ENCODE measurements around the gene ADM2.

Gene ADM2

GRCh38 chr22:50468626-50469025 is 12.7 kb upstream of the ADM2 start:
- no peak for FAIRE-seq
- DNase-seq (ENCODE audit: insufficient read length, low spot score): no peak
- no peak for TF ChIP-seq POLR2A (IDR thresholded peaks at IDR 0.05; ENCODE audit: low read depth, low read length)

GRCh38 chr22:50469377-50470305 is 11.7 kb upstream of the ADM2 start:
- FAIRE-seq: no peak
- no peak for TF ChIP-seq POLR2A (IDR thresholded peaks at IDR 0.05; ENCODE audit: low read depth, low read length)
- DNase-seq (ENCODE audit: insufficient read length, low spot score): peak; percentile 79

GRCh38 chr22:50470491-50470890 is 10.9 kb upstream of the ADM2 start:
- no peak for TF ChIP-seq POLR2A (IDR thresholded peaks at IDR 0.05; ENCODE audit: low read depth, low read length)
- FAIRE-seq: no peak
- no peak for DNase-seq (ENCODE audit: insufficient read length, low spot score)

DNA sequence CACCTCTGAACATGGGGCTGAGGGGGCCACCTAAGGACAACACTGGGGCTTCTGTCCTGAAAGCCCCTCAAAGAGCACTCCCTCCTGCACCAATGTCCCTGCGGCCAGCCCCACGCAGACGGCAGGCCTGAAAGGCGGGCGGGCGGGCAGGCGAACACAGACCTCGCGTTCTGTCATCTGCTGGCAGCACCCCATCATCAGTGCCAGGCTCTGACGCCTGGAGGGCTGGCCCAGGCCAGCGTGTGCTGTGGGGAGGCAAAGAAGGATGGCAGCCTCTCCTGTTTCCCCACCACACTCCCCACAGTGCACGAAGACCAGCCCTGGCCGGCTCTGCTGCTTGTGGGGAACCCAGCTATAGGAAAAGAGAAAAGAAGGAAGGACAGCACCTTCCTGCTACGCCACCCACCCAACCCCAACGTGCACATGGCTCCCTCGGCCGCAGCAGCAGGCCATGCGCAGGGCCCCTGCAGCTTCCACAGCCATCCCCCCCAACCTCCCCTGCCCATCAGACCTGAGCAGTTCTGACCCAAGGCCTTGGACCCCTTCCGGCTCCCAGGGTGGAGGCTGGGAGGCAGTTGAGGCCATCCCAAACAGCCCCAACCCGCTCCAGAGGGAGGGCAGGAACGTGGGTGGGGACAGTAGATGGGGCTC is 10.0 kb upstream of the ADM2 start:
- TF ChIP-seq POLR2A (IDR thresholded peaks at IDR 0.05; ENCODE audit: low read depth, low read length): no peak
- no peak for FAIRE-seq
- no peak for DNase-seq (ENCODE audit: insufficient read length, low spot score)

GRCh38 chr22:50471962-50472361 is 9.4 kb upstream of the ADM2 start:
- no peak for TF ChIP-seq POLR2A (IDR thresholded peaks at IDR 0.05; ENCODE audit: low read depth, low read length)
- FAIRE-seq: no peak
- DNase-seq (ENCODE audit: insufficient read length, low spot score): no peak

DNA sequence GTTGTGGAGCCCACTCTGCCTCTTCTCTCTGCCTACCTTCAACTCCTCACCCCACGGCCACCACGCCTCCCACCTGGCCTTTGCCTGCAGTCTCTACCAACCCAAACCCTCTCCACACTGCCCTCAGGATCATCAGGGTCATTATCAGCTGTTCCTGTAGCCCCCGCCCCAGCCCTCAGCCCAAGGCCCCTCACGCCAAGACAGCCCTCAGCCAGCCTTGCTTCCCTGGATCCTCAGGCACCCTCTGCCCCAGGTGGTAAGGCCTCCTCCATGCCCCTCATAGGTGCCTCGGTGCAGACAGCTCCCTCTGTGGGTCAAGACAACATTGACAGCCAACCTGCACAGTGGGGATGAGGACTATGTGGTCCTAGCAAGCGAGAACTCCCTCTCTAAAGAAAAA is 8.3 kb upstream of the ADM2 start:
- no peak for TF ChIP-seq POLR2A (IDR thresholded peaks at IDR 0.05; ENCODE audit: low read depth, low read length)
- FAIRE-seq (no peak), DNase-seq (ENCODE audit: insufficient read length, low spot score) (no peak)

- no peak for DNase-seq (ENCODE audit: insufficient read length, low spot score)
- FAIRE-seq: no peak
- TF ChIP-seq POLR2A (IDR thresholded peaks at IDR 0.05; ENCODE audit: low read depth, low read length): no peak
These were observed 7.3 kb upstream of the ADM2 start for GRCh38 chr22:50473855-50474671.

DNA sequence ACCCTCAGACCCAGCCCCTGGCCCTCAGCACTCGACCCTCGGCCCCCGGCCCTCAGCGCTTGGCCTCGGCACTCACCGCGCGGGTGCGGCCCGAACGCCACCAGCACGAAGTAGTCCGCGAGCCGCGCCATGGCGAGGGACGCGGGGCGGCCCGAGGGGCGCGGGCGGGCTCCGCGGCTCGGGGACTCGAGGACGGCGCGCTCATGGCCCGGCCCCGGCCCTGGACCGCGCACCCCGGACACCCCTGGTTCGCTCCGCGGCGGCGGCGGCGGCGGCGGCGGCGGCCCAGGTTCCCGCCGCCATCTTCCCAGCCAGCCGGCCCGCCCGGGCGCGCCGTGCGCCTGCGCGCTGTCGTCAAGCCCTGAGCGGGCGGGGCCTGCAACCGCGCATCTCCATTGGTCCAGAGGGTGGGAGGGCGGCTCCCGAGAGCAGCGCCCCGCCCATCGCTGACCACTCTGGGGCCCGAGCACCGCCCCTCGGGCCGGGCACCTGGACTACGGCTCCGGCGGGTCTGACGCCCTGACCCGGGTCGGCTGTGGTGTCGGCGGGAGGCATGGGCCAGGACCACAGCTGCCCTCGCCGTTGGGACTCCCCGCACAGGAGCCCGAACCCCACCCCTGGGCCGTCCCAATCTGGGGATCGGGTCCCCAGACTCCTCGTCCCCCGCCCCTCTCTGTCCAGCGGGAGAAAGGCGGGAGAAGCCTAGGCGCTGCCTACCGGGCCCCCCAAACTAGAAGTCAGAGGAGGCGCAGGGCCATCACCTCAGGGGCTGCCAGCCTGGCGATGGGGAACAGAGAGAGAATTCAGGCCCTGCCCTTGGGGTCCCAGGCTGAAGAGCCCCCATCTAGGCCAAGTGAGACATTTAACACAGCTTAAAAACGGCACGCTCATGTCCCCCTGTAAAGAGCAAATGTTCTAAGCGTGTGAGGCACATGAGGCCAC is 6.4 kb upstream of the ADM2 start, which contains the start of gene SBF1:
Gene SBF1, minus strand, starts transcription at position 326 of the 942 bp plus-strand sequence. Its CDS starts 195 bp downstream, at position 131.
- peak; percentile 60 for TF ChIP-seq POLR2A (IDR thresholded peaks at IDR 0.05; ENCODE audit: low read depth, low read length)
- DNase-seq (ENCODE audit: insufficient read length, low spot score) (peak; percentile 96), FAIRE-seq (no peak)

GRCh38 chr22:50475652-50476002 is 5.7 kb upstream of the ADM2 start:
- no peak for DNase-seq (ENCODE audit: insufficient read length, low spot score)
- no peak for FAIRE-seq
- no peak for TF ChIP-seq POLR2A (IDR thresholded peaks at IDR 0.05; ENCODE audit: low read depth, low read length)

DNA sequence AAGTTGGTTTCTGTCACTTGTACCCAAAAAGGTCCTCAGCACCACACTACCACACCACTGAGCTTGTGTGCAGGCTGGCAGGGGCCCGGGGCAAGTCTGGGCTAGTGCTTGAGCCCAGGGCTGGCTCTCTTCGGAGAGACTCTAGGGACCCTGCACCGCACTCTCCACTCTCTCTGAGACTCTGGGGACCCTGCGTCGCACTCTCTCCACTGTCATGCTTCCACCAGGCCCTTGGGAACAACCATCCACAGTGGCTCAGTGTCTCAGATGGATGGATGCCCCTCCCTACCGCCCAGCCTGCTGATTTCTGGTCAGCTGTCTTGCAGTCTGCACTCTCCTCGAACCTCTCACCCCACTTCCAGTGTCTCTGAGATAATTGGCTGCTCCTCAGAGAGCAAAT is 4.5 kb upstream of the ADM2 start:
- TF ChIP-seq POLR2A (IDR thresholded peaks at IDR 0.05; ENCODE audit: low read depth, low read length): no peak
- FAIRE-seq (no peak), DNase-seq (ENCODE audit: insufficient read length, low spot score) (no peak)

DNA sequence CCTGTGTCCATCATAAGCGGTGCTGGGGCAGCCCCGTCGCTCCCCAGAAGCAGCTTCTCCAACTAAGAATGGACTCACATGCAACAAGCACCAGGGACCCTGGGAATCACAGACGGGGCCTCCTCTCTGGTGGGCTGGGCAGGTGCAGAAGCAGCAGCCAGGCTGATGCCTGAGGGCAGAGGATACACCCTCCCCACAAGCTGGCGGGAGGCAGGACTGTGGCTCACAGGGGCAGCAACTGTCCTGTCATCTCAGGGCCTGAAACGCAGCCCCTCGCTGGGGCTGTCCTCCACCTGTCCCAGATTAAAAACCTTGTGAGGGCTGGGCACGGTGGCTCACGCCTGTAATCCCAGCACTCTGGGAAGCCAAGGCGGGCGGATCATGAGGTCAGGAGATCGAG is 3.4 kb upstream of the ADM2 start:
- DNase-seq (ENCODE audit: insufficient read length, low spot score): no peak
- no peak for FAIRE-seq
- no peak for TF ChIP-seq POLR2A (IDR thresholded peaks at IDR 0.05; ENCODE audit: low read depth, low read length)

DNA sequence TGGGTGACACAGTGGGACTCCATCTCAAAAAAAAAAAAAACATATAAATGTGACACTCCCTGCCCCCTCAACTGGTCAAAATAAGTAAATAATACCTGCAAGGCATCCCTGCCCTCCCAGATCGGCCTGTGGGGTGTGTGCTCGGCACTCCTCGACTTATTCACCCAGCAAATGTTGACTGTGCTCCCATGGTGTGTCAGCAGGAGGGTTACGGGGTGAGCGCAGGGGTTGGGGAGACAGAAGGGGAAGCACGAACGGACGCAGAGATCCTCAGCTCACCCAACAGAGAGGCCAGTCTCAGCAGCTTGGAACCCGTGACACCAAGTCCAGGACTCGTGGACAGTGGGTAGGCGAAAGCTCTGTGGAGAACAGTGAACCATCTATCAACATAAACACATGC is 1.6 kb upstream of the ADM2 start:
- no peak for TF ChIP-seq POLR2A (IDR thresholded peaks at IDR 0.05; ENCODE audit: low read depth, low read length)
- FAIRE-seq: no peak
- DNase-seq (ENCODE audit: insufficient read length, low spot score): no peak

DNA sequence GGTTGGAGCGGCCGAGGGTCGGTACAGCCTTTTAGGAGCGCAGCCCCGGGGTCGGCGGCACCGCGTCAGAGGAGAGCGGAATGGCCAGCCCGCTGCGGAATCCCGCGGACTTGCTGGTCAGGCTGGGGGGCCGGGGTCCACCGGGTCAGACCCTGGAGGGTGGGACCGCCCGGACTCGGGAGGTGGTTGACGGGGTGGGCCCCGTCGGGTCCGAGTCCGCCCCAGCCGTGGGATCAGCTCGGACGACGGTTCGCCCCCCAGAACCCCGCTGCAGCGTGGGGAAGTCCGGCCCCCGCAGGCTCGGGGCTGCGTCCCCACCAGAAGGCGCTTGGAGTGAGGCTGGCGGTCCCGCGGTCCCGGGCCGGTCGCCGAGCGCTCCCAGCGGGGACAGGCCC is 301 bp upstream of the ADM2 start:
- no peak for TF ChIP-seq POLR2A (IDR thresholded peaks at IDR 0.05; ENCODE audit: low read depth, low read length)
- no peak for FAIRE-seq
- DNase-seq (ENCODE audit: insufficient read length, low spot score): no peak

All from H54 (cell line).